NCI-H774 (cell line): ENCODE data around the gene ADM.
A peak's percentile ranks its signal among the peaks of the same experiment; 100 is the strongest.

Source experiments
- DNase-seq: peaks from one replicate; lab custom pipeline; 2025; lab: John Stamatoyannopoulos, UW

The ADM gene

GRCh38 chr11:10309163-10310093 is 4.6 kb downstream of the ADM start:
- DNase-seq: peak; percentile 33

GRCh38 chr11:10310301-10310841 is 5.5 kb downstream of the ADM start:
- DNase-seq: no peak

GRCh38 chr11:10311802-10312201 is 6.9 kb downstream of the ADM start:
- DNase-seq: no peak

GRCh38 chr11:10314199-10315072 is 9.6 kb downstream of the ADM start:
- DNase-seq: peak; percentile 87

GRCh38 chr11:10315083-10315482 is 10.2 kb downstream of the ADM start:
- no peak for DNase-seq

- peak; percentile 60 for DNase-seq
These were observed 12.4 kb downstream of the ADM start for GRCh38 chr11:10317151-10317755.

- peak; percentile 64 for DNase-seq
These were observed 13.1 kb downstream of the ADM start for GRCh38 chr11:10317776-10318526.

- peak; percentile 76 for DNase-seq
These were observed 13.6 kb downstream of the ADM start for GRCh38 chr11:10318527-10318802.

GRCh38 chr11:10319702-10320558 is 15.1 kb downstream of the ADM start:
- DNase-seq: no peak

- DNase-seq: no peak
These were observed 16.0 kb downstream of the ADM start for GRCh38 chr11:10320736-10321465.

- DNase-seq: no peak
These were observed 17.5 kb downstream of the ADM start for GRCh38 chr11:10322401-10322800.

- peak; percentile 52 for DNase-seq
These were observed 18.2 kb downstream of the ADM start for GRCh38 chr11:10322830-10323792.

GRCh38 chr11:10323793-10324170 is 18.9 kb downstream of the ADM start:
- DNase-seq: no peak

- DNase-seq: no peak
These were observed 19.6 kb downstream of the ADM start for GRCh38 chr11:10324474-10324873.

GRCh38 chr11:10325277-10326011 is 20.6 kb downstream of the ADM start:
- no peak for DNase-seq

- DNase-seq: peak; percentile 25
These were observed 21.4 kb downstream of the ADM start for GRCh38 chr11:10326012-10326964.

GRCh38 chr11:10327254-10327653 is 22.4 kb downstream of the ADM start:
- no peak for DNase-seq
